SU-DHL-6 (cell line): ENCODE data around the gene PPFIBP2.

ENCODE experiments used
- H2AFZ ChIP-seq: fragments of 200-600 bp; sonication (generic); 2 replicates; pipeline ENCODE4 v1.6.1; 2014; ENCODE audit warnings: low read depth, mild to moderate bottlenecking, moderate library complexity, mixed read lengths, antibody characterized with exemption, low read length; ENCODE audit not compliant: severe bottlenecking
- H3F3A ChIP-seq: fragments of 200-600 bp; shearing (Covaris generic); 2 replicates; pipeline ENCODE4 v1.6.0; 2016; ENCODE audit warnings: antibody characterized with exemption, mild to moderate bottlenecking; ENCODE audit not compliant: insufficient read depth
- H3K27ac ChIP-seq: fragments of 200-600 bp; sonication (generic); 2 replicates; pipeline ENCODE4 v1.5.1; 2016; ENCODE audit warnings: low read depth, mild to moderate bottlenecking, low read length, moderate library complexity, mixed read lengths
- H3K27me3 ChIP-seq: fragments of 200-600 bp; sonication (generic), shearing (Covaris generic); 2 replicates; pipeline ENCODE4 v1.6.0; 2014; ENCODE audit warnings: mild to moderate bottlenecking, low read length
- H3K36me3 ChIP-seq: fragments of 200-600 bp; sonication (generic); 2 replicates; pipeline ENCODE4 v1.6.1; 2014; ENCODE audit warnings: mild to moderate bottlenecking, low read length, mixed read lengths
- H3K4me2 ChIP-seq: fragments of 300-600, 200-600 bp; shearing (Covaris generic), sonication (generic); 2 replicates; pipeline ENCODE4 v1.6.0; 2014; ENCODE audit warnings: low read length, low read depth, mild to moderate bottlenecking; ENCODE audit not compliant: poor library complexity, severe bottlenecking
- H3K4me3 ChIP-seq: fragments of 200-600 bp; sonication (generic); 2 replicates; pipeline ENCODE4 v1.5.1; 2014; ENCODE audit warnings: antibody characterized with exemption, low read length, mild to moderate bottlenecking, mixed read lengths; ENCODE audit not compliant: insufficient read depth, poor library complexity, severe bottlenecking
- H3K79me2 ChIP-seq: fragments of 200-600 bp; sonication (generic); 2 replicates; pipeline ENCODE4 v1.6.1; 2014; ENCODE audit warnings: mild to moderate bottlenecking, low read length, moderate library complexity; ENCODE audit not compliant: insufficient read depth
- H3K9ac ChIP-seq: fragments of 200-600 bp; sonication (generic); 2 replicates; pipeline ENCODE4 v1.7.0; 2014; ENCODE audit warnings: mild to moderate bottlenecking, low read length
- H3K9me2 ChIP-seq: fragments of 200-600 bp; sonication (generic); replicated peaks from 2 replicates; pipeline ENCODE4 v1.6.1; 2014; ENCODE audit warnings: low read length; ENCODE audit not compliant: insufficient read depth
- H3K9me3 ChIP-seq: fragments of 200-600 bp; sonication (generic); 2 replicates; pipeline ENCODE4 v1.6.1; 2014; ENCODE audit warnings: low read length, mixed read lengths; ENCODE audit not compliant: insufficient read depth
- H4K20me1 ChIP-seq: fragments of 200-600 bp; sonication (generic); 2 replicates; pipeline ENCODE4 v1.6.1; 2014; ENCODE audit warnings: low read depth, mild to moderate bottlenecking, antibody characterized with exemption, low read length, moderate library complexity, mixed read lengths
- CTCF ChIP-seq: fragments of 200-600 bp; sonication (generic); IDR thresholded peaks from one replicate; pipeline ENCODE4 v1.5.1; 2017; ENCODE audit warnings: antibody characterized with exemption, mild to moderate bottlenecking, low read length, moderate library complexity; ENCODE audit not compliant: insufficient read depth, poor library complexity, severe bottlenecking
- EZH2phosphoT487 ChIP-seq: fragments of 200-600 bp; sonication (generic), shearing (Covaris generic); conservative IDR thresholded peaks from 2 replicates; pipeline ENCODE4 v1.6.1; 2018; ENCODE audit warnings: mild to moderate bottlenecking, antibody characterized with exemption, low read length, moderate library complexity, mixed read lengths

PPFIBP2 gene

GRCh38 chr11:7530013-7530640 lies 16.3 kb downstream of the PPFIBP2 start:
- no peaks in the 10 kb centered on the region for H3K9me2 ChIP-seq
- no peak overlapping the region for H3K4me2 ChIP-seq
- no peak overlapping the region for H3K4me3 ChIP-seq
- H3K27me3 ChIP-seq: no peaks in the 10 kb centered on the region
- H3K27ac ChIP-seq: no peak overlapping the region
- H3K9ac ChIP-seq: no peak overlapping the region
- H3K9me3 ChIP-seq: no peaks in the 10 kb centered on the region
- no peak overlapping the region for H2AFZ ChIP-seq
- no peaks in the 10 kb centered on the region for H3F3A ChIP-seq
- H3K36me3 ChIP-seq: no peaks in the 10 kb centered on the region
- H4K20me1 ChIP-seq: no peaks in the 10 kb centered on the region
- no peak for TF ChIP-seq EZH2phosphoT487
- no peak for TF ChIP-seq CTCF
- no peaks in the 10 kb centered on the region for H3K79me2 ChIP-seq

DNA sequence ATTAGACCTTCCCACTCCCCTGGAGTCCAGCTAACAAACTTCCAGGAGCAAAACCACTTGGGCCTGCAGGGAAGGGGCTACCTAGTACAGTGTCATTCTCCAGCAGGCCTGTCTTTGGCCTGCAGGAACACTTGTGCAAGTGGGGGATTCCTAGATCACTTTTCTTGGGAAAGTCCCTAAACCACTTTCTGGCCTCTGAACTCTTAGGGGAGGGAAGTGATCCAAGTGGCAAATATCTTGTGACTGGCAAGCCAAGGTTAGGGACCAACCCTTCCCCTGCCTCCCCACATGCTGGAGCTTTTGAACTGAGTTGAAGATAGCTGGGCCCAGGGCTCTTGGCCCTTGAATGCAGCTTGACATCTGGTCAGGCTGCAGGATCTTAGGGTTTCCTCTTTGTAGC lies 17.2 kb downstream of the PPFIBP2 start:
- no peak overlapping the region for H3K4me3 ChIP-seq
- no peak overlapping the region for H3K27ac ChIP-seq

GRCh38 chr11:7532405-7533145 lies 18.8 kb downstream of the PPFIBP2 start:
- Histone ChIP-seq H3K9me3 (no peaks in the 10 kb centered on the region), H3K9ac (no peak overlapping the region), H3F3A (no peaks in the 10 kb centered on the region), H3K4me3 (no peak overlapping the region), H3K79me2 (no peaks in the 10 kb centered on the region), H3K27ac (no peak overlapping the region), H2AFZ (no peak overlapping the region), H3K4me2 (no peak overlapping the region), H3K9me2 (no peaks in the 10 kb centered on the region), H3K27me3 (no peaks in the 10 kb centered on the region), H3K36me3 (no peaks in the 10 kb centered on the region), H4K20me1 (no peaks in the 10 kb centered on the region)
- no peak for TF ChIP-seq EZH2phosphoT487
- TF ChIP-seq CTCF: no peak

More for the DNA sequence above, 17.2 kb downstream of the PPFIBP2 start:
- Histone ChIP-seq H2AFZ (no peak overlapping the region), H3K9me2 (no peaks in the 10 kb centered on the region), H3K9ac (no peak overlapping the region), H3K36me3 (no peaks in the 10 kb centered on the region), H3F3A (no peaks in the 10 kb centered on the region), H3K79me2 (no peaks in the 10 kb centered on the region), H3K4me2 (no peak overlapping the region), H3K27me3 (no peaks in the 10 kb centered on the region), H4K20me1 (no peaks in the 10 kb centered on the region), H3K9me3 (no peaks in the 10 kb centered on the region)
- TF ChIP-seq CTCF (no peak), EZH2phosphoT487 (no peak)
